Epithelial cell of proximal tubule (primary cell): ENCODE results near the gene YBX1. TPM values are rescaled to one million over a fixed set of nuclear protein-coding genes. Genes with fewer than 3 reads are reported as not detected.

Source experiments
- DNase-seq: peaks from one replicate; pipeline ENCODE4 v3.0.0-alpha.2; 2011; ENCODE audit warnings: low read depth
- H3K4me3 ChIP-seq: 2 replicates; pipeline ENCODE4 v1.5.1; 2011; ENCODE audit warnings: low read depth, mild to moderate bottlenecking, low read length
- CTCF ChIP-seq: conservative IDR thresholded peaks from 2 replicates; pipeline ENCODE4 v1.5.1; 2012; ENCODE audit warnings: low read depth, mild to moderate bottlenecking, low read length
- total RNA-seq: library from RNA; depleted of rRNA; stranded (reverse); fragments of >200 nt; gene quantifications from 2 replicates; pipeline ENCODE4 v1.2.3, GENCODE V29; 2015

The YBX1 gene
- total RNA-seq, 1 donor from 2014 or later: 790 TPM

DNA sequence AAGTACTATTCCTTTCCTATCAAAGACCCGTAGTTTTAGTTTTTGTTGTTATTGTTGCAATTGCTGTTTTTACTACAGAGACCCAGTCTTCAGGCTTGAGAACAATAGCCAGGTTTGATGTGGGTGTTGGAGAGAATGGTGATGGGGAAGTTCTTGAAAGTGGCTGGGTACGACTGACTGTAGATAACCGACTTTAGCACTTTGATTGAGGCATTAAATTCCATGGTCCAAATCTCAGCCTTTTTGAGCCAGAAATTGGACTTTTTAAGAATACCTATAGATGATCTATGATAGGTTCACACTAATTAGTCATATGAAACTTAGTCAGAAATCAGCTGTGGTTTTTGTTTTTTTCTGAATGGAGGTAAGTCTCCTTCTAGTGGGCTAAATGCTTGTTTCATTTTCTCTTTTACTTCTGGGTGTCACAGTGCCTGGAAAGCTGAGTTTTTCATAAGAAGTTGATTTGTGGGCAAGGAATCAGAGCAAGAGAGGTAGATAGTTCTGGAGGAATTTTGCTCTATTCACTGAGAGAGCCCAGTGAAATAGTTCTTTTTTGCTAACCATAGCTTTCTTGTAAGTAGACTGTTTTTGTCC is 21.2 kb upstream of the YBX1 start:
- DNase-seq: no peak
- no peak for TF ChIP-seq CTCF
- H3K4me3 ChIP-seq: no peak overlapping the region

DNA sequence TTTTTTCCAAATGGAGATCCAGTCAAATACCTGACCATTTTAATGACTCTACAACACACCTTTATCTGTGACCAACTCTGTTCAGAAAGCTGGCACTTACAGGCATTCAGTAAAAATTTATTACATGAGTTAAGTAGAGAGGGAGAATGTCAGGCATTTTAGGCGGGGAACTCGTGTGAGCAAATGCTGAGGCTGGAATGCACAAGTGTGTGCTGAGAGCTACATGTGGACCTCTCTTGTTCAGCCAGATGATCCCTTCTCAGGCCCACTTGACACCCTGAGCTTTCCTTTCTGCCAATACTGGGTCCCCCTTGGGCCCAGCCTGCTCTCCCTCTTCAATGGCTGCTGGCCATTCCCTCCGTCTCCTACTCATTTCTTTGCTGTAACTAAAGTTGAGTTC is 12.3 kb upstream of the YBX1 start:
- TF ChIP-seq CTCF: no peak
- H3K4me3 ChIP-seq: no peak overlapping the region
- no peak for DNase-seq

- no peak for DNase-seq
- no peak for TF ChIP-seq CTCF
- no peak overlapping the region for H3K4me3 ChIP-seq
Measured at GRCh38 chr1:42670425-42670824, 11.8 kb upstream of the YBX1 start.

GRCh38 chr1:42674214-42674613 is 8.0 kb upstream of the YBX1 start:
- DNase-seq: no peak
- H3K4me3 ChIP-seq: no peak overlapping the region
- TF ChIP-seq CTCF: no peak

- H3K4me3 ChIP-seq: no peak overlapping the region
- TF ChIP-seq CTCF: no peak
- DNase-seq: no peak
Measured at GRCh38 chr1:42674682-42675081, 7.5 kb upstream of the YBX1 start.

- no peak for DNase-seq
- no peak for TF ChIP-seq CTCF
Measured at GRCh38 chr1:42675467-42675866, 6.8 kb upstream of the YBX1 start.

GRCh38 chr1:42676534-42677087 is 5.6 kb upstream of the YBX1 start:
- no peak for TF ChIP-seq CTCF
- no peak for DNase-seq
- H3K4me3 ChIP-seq: no peak overlapping the region

More at GRCh38 chr1:42675467-42675866, 6.8 kb upstream of the YBX1 start:
- no peak overlapping the region for H3K4me3 ChIP-seq
